OCI-M2 (cell line): ENCODE measurements around the gene DCP1A.
"Not testable (repeated sequence)": the region's sequence is repeated elsewhere in the genome, so short reads cannot be mapped to it uniquely, and the experiment has no call there.

Experiments used
- DNase-seq: peaks from one replicate; lab custom pipeline; 2025; ENCODE audit not compliant: unreplicated experiment; lab: John Stamatoyannopoulos, UW

The DCP1A gene

DNA sequence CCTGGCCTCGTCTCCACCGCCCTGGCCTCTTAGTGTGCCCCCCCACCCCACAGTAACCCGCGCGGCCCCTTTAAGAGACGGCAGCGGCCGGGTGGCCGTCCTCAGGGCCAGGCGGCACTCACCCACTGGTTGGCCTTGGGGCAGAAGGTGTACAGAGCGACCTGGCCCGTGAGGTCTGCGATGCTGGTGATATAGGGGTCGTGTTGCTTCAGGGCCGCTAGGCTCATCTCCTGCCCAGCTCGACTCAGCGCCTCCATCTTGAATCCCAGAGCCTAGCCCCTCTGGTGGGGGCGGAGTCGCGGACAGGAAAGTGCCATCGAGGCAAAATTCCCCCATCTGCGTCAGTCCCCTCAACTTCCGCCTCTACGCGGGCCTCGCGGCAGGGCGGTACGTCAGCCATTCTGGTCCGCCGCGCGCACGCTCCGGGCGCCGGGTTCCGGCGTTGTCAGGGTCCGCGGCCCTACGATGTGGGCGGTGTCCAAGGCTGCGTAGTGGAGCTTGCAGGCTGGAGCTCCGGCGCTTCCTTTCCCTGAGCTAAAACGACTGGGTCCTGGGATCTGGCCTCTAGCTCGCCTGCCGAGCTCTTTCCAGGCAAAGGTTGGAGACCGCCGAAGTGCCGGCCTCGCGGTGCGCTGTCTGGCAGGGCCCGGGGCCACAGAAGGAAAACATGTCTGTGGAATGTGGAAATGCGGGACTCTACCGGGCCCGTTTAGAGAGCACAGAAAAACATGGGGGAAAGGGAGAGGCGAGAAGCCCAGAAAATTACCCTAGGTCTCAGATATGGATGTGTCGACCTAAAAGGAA, at the start of gene DCP1A:
Gene DCP1A (minus strand): TSS at position 283 of the 804 bp plus-strand sequence. CDS start 26 bp downstream, at position 257.
- peak; percentile 43 for DNase-seq

DNA sequence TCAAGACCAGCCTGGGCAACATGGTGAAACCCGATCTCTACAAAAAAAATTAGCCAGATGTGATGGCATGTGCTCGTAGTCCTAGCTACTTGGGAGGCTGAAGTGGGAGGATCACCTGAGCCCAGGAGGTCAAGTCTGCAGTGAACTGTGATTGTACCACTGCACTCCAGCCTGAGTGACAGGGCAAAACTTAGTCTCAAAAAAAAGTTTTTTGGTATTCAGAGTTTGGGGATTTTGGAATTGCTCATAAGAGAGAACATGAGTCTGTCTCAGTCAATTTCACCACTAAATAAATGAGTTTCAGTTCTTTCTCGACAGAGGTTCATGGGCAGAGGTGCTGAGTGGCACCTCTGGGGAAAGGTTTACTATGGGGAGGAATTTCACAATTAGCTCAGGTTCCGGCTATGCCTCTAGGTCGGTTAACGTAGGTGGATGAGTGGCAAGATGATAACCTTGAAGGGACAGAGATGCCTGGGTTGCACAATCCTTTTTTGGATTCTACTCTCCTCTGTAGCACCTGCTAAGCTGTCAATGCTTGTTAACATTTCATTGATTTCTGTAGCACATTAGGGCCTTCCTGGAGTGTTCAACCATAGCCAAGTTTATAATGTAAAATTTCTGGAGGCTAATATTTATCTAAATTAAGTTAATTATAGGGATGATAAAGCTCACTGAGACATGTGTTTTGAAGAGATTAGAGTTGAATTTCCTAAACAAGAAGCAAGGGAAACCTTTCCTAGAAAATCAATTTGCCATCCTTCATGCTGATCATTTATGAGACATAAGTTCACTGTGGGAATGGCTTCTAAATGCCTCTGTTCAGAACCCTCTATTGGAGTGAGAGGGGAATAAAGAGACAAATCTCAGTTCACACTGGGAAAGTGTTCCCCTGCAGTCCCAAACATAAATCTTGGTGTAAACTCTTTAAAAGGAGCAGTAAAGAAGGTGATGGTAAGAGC, 37.4 kb upstream of the DCP1A start:
- no peak for DNase-seq

DNA sequence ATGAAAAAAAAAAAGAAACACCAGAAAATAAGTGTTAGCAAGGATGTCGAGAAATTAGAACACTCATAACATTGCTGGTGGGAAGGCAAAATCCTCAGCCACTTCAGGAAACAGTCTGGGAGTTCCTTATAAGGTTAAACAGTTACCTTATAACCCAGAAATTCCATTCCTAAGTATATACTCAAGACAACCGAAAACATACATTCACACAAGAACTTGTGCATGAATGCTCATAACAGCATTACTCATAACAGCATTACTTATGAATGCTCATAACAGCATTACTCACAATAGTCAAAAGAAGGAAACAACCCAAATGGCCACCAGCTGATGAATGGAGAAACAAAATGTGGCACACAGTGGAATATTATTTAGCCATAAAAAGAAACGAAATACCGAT, 34.8 kb upstream of the DCP1A start:
- no peak for DNase-seq

DNA sequence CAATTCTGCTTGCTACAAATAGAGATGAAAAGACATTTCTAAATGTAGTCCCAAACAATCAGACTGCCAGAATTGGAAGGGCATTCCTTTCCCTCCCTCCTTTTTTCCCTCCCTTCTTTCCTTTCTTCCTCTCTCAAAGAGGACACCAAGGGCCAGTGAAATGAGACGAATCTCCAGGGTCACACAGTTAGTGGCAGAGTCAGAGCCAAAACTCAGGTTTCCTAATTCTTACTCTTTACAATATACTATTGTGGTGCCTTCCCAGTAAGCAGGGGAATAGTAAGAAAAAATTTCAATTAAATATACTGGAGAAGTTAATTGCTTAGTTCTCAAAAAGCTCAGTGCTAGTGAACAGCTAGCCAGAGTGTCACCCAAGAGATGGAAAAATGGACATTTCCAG, 33.0 kb upstream of the DCP1A start:
- DNase-seq, result no peak

DNA sequence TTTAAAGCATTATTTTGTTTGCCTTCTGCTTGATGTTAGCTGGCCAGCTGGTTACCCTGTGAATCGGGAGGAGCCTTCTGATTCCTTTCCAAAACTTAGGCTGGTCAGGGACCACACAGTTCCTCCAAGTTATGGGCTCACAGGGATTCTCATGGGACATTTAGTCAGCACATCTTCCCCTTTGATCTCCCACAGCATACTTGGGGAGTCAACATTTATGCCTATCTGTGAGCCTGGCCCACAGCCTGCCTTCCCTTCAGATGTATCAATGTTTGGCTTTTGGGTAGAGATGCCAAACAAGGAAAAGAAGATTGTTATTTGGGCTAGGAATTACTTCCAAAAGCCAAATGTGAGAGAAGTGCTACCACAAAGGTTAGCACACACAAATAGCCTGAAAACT, 32.6 kb upstream of the DCP1A start:
- DNase-seq, result no peak

DNA sequence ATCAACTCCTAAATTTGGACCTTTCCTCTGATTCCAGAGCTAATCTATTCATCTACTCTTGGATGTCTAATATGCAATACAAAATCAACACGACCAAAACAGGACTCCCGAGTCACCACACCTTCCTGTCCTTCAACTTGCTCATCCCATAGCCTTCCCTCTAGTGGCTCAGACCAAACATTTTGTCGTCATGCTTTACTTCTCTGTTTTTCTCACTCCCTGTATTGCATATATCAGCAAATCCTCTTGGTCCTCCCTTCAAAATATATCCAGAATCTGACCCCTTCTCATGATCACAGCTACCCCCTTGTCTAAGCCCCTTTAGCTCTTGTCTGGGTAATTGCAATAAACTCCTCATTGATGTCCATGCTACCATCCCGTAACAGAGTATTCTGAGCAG, 30.5 kb upstream of the DCP1A start:
- no peak for DNase-seq

DNA sequence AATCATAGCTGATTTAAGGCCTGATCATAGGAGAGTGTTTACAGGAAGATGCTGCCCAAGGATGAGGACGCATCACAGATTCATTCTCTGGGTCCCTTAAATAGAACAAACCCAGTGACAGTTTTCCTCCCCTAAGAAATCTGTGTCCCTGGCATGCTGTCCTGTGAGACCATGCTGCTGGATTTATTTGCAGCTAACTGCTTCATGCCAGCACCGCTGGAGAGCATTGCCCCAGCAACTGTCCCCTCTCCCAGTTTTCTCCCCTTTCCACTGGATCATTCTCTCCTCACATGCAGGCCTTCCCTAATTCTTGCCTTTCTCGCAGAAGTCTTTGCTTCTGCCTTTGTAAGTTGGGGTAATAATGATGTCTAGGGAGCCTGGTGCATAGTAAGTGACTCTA, 29.3 kb upstream of the DCP1A start:
- no peak for DNase-seq

DNA sequence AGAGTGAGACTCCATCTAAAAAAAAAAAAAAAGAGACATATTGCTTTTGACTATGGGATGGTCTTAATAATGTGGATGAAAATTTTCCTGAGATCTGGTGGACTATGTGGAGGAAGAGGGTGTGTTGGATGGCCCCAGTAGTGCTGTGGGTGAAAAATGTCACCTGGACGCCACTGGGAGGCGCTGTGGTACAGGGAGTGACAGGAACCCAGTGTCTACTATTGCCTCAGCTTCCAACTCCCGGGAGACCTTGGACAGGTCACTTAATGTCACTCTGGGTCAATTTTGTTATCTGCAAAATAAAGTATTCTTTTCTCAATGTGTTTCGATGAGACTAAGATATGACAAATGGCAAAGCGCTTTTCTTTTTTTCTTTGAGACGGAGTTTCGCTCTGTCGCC, 27.7 kb upstream of the DCP1A start:
- DNase-seq, result no peak

DNA sequence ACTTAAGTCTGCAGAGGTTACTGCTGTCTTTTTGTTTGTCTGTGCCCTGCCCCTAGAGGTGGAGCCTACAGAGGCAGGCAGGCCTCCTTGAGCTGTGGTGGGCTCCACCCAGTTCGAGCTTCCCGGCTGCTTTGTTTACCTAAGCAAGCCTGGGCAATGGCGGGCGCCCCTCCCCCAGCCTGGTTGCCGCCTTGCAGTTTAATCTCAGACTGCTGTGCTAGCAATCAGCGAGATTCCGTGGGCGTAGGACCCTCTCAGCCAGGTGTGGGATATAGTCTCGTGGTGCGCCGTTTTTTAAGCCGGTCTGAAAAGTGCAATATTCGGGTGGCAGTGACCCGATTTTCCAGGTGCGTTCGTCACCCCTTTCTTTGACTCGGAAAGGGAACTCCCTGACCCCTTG, 23.4 kb upstream of the DCP1A start:
- DNase-seq, result not testable (repeated sequence)

DNA sequence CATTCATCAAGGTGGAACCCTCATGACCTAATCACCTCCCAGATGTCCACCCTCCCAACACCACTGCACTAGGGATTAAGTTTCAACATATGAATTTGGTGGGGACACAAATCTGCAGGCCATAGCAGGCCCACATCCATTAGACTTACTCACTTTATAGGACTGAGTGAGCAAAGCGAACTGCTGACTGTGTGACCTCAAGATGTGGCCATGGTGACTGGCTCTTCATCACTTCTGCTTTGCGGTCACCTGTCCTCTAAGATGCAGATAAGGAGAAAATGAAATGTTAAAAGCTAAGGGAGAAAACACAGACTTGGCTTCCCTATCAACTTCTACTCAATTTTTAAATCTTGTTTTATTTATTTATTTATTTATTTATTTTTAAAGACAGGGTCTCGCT, 14.5 kb upstream of the DCP1A start:
- DNase-seq, result no peak

DNA sequence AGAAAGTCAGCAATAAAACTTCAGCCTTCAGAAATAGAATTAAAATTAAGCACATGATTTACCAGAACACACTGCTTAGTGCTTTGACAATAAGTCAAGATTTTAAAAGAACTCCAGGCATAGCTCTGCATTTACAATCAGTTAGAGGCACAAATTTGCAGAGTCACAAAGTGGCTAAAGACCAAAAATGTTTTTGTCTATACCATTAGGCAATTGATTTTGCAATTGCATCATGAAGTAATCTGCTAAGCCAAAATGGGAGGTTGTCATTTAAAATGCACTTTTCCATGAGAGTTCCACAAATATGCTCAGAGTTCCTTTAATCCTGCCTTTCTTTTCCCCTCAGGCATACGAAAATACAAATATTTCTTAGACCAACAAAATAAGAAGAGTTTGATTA, 10.1 kb upstream of the DCP1A start:
- DNase-seq, result no peak

DNA sequence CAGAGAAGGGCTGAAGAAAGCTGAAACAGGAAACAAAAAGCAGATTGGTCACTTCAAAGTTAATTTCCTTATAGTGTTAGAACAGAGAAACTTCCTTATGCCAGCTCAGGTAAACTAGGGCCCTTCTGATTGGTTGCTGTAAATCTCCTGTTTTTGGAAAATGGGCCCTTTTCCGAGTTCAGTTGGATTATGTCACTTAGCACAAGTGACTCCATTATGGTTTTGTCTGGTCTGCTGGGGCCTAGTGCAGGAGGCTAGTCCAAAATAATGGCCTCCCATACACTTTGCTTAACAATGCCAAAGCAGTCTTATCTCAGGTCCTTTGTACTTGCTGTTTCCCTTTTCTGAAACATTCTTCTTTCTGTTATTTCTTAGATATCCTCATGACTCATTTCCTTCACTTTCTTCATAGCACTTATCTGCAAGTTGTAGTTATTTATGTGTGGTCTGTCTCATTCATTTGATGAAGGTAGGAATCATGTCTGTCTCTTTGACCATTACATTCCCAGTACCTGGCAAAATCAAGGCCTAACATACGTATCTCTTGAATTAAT, 7.7 kb upstream of the DCP1A start:
- no peak for DNase-seq

DNA sequence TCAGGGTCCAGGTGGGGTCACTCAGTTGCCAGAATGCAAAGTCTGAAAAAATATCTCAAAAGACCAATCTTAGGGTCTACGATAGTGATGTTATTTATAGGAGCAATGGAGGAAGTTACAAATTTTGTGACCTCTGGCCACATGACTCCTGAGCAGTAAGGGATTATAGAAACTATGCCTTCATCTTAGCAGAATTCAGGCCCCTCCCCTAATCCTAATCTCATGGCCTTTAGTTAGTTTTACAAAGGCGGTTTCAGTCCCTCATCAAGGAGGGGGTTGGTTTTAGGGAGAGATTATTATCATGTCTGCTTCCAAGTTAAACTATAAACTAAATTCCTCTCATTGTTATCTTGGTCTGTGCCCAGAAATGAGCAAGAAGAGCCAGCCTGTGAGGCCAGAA, 5.9 kb upstream of the DCP1A start:
- no peak for DNase-seq

DNA sequence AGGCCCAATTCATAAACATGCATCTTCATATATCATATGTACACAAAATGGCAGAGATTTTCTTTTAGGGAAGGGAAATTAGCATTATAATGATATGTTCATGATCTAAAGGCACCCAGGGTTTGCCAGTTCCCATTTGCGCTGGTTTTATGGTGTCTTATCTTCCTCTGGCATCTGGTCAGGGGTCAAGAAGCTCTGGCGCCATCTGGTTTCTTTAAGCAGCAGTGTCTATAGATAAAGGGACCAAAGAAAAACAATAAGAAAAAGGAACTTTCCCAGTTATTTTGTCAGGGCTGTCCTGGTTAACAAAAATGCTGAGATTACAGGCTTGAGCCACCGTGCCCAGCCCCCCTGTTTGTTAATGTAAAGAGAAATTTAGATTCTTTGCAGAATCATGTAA, 3.3 kb upstream of the DCP1A start:
- DNase-seq, result peak; percentile 47

DNA sequence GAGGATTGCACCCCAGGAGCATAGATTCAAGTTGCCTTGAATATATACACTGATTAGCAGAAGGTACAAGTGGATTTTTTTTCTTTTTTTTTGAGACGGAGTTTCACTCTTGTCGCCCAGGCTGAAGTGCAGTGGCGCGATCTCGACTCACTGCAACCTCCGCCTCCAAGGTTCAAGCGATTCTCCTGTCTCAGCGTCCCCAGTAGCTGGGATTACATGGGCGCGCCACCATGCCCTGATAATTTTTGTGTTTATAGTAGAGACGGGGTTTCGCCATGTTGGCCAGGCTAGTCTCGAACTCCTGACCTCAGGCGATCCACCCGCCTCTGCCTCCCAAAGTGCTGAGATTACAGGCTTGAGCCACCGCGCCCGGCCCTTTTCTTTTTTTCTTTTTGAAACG, 775 bp upstream of the DCP1A start:
- not testable (repeated sequence) for DNase-seq

DNA sequence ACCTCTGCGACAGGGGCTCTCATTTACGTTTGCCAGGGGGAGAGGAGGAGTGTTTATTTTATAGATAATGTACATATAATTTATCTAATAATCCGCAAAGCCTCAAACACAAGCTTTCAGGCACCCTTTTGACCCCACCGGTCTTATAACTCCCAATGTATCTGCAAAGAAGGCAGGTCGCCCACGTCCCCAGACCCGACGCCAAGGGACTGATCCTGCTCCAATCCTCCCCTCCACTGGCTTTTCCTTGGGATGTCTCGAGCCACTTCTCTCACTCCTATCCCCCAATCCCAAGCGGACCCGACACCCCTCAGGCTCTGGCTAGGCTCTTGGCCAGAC, 452 bp downstream of the DCP1A start:
- DNase-seq, result no peak

DNA sequence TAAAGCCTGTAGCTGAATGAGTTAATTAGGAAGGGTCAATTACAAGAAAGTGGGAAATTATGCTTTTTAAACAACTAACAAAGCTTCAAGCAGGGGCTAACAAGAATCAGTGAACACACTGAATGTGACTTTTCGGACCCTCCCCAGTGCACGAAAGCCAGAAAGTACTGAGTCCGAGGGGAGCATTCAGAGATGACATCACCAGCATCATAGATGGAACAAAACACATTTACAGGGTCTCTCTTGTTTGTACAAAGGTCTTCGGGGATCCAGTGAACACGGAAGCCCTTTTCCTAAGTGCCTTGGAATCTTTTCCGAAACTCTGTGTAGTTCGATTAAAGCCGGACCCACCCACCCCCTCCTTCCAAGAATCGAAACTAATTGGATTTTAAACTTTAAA, 829 bp downstream of the DCP1A start:
- DNase-seq, result no peak

DNA sequence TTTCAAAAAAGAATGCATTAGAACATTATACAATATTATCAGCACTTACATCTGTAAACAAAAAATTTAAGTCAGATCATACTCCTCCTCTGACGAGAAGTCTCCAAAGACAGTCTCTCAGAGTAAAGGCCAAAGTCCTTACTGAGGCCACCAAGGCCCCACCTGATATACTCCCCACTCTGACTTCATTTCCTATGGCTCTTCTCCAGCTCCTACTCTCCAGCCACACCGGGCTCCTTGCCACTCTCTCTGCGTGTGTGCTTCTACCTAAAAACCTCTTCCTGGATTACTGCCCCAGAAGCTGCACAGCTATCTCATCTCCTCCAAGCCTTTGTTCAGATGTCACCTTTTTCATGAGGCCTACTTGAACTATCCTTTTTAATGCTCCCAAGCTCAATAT, 5.0 kb downstream of the DCP1A start:
- no peak for DNase-seq

DNA sequence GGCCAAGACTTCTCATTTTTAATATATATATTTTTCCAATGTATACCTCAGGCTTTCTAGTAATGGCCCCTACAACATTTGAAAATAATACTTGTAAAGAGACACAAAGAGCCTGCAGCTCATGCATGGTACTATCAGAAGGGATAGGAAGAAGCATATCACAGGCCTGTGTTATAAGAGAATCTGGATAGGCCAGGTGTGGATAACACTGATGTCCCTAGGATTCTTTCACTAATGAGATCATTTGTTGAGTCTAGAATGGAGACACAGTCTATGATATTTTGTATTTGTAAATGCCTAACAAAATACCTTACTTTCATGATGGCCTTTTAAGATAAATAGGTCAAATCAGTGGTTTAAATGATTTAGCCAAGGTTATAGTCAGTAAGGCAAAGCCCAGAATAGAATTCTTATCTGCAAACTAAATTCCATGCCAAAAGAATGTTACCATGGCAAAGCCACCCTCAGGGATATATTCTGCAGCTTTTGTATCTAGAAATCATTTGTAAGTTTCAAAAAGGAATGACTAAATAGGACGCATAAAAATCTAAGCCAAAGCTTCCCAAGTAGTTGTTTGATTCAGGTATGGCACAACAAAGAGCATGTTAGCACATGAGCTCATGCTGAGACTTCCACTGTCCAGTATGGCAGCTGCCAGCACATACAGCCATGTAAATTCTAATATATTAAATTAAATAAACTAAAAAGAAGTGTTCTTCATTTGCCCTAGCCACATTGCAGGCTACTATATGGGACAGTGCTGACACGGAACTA, 10.0 kb downstream of the DCP1A start:
- no peak for DNase-seq

DNA sequence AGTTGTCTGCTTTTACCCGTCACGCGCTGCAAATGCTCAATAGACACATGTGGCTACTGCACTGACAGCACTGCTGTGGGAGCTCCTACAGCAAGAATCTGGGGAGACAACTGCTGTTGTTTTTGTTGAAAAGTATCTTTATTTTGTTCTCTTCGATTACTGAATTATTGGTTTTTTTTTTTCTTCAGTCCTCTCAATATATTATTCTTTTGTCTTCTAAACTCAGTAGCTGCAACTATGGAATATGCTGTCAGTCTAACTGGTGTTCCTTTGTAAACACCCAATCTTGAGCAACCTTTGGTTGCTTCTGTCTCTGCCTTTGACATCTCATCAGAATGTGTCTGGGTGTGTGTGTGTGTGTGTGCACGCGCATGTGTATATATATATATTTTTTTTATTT, 12.6 kb downstream of the DCP1A start:
- no peak for DNase-seq

DNA sequence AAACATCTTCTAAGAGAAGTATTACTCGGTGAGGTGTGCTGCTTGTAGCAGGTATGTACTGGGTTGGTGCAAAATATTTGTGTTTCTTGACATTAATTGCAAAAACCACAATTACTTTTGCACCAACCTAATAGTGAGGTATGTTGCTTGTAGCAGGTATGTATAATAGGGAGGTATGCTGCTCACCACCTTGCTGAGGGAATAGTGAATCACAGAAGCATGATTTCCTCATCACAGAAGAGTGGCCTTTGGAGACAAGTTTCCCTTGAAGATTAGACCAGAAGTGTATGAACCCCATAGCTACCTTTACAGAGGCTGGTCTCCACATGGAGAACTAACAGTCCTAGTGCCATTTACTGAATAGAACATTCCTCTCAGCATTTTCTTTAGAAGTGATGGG, 15.5 kb downstream of the DCP1A start:
- no peak for DNase-seq
